WI38 (cell line): Measurements from ENCODE around the gene CCDC170.

ENCODE experiments used
- H3K4me3 ChIP-seq: 2 replicates; pipeline ENCODE4 v1.5.1; 2011; ENCODE audit warnings: low read depth, mild to moderate bottlenecking, control low read depth, low read length
- CTCF ChIP-seq: IDR thresholded peaks from 2 replicates; pipeline ENCODE4 v1.5.1; 2012; ENCODE audit warnings: low read depth, mild to moderate bottlenecking, control low read depth, low read length

The CCDC170 gene

GRCh38 chr6:151630387-151630786, 136.6 kb downstream of the CCDC170 start:
- no peak for TF ChIP-seq CTCF
- no peak overlapping the region for H3K4me3 ChIP-seq

- no peak overlapping the region for H3K4me3 ChIP-seq
- no peak for TF ChIP-seq CTCF
Measured at GRCh38 chr6:151630991-151631655, 137.3 kb downstream of the CCDC170 start.

GRCh38 chr6:151632415-151632987, 138.7 kb downstream of the CCDC170 start:
- no peak for TF ChIP-seq CTCF
- H3K4me3 ChIP-seq: no peak overlapping the region

GRCh38 chr6:151633526-151634335, 139.9 kb downstream of the CCDC170 start:
- no peak overlapping the region for H3K4me3 ChIP-seq
- TF ChIP-seq CTCF: no peak

GRCh38 chr6:151634336-151634720, 140.5 kb downstream of the CCDC170 start:
- no peak overlapping the region for H3K4me3 ChIP-seq
- TF ChIP-seq CTCF: no peak

- H3K4me3 ChIP-seq: no peak overlapping the region
- no peak for TF ChIP-seq CTCF
Measured at GRCh38 chr6:151635741-151636140, 141.9 kb downstream of the CCDC170 start.

GRCh38 chr6:151637814-151638213, 144.0 kb downstream of the CCDC170 start:
- no peak for TF ChIP-seq CTCF
- no peak overlapping the region for H3K4me3 ChIP-seq
